ENCODE measurements around the gene AIF1.

- TF ChIP-seq POLR2A (IDR thresholded peaks at IDR 0.05): no peak
- TF ChIP-seq CTCF (IDR thresholded peaks at IDR 0.05 in 4 of 5, conservative IDR thresholded peaks at IDR 0.05 in 1 of 5): no peak
Observed at GRCh38 chr6:31645325-31645724, 30.3 kb downstream of the AIF1 start.

Data from gastrocnemius medialis (tissue), 4 donors.